ENCODE results near the gene LMBRD1.

Gene LMBRD1

DNA sequence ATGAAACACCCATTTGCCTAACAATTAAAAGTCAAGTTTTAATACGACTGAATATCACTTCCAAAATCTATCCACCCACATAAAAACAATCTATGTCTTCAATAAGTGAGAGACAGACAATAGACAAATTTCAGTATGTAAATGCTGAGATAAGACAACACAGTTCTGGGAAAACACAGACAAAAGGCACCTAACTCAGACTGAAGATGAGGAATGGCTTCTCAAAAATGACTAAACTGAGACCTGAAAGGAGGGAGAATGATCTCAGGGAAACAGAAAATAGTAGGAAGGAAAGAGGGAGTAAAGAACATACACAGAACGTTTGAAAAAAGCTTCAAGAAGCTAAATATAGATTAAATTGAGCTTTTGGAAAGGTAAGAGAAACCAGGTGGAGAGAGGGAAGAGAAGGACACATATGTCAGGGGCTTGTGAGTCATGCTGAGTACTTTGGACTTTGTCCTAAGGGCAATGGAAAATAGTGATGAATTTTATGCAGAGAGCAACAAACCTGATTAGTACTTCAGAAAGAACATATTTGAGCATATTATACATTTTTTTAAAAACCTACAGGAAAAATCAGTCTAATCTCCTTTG is 16.1 kb downstream of the LMBRD1 start:
- TF ChIP-seq HDGF (IDR thresholded peaks at IDR 0.05; ENCODE audit: borderline replicate concordance) (no peak), FOXK2 (IDR thresholded peaks at IDR 0.05) (no peak), ELF4 (IDR thresholded peaks at IDR 0.05) (no peak), ARNT (IDR thresholded peaks at IDR 0.05) (no peak), LEF1 (IDR thresholded peaks at IDR 0.05; ENCODE audit: borderline replicate concordance) (no peak), TARDBP (IDR thresholded peaks at IDR 0.05) (no peak), L3MBTL2 (conservative IDR thresholded peaks at IDR 0.05) (no peak), FOXA1 (IDR thresholded peaks at IDR 0.05) (no peak), NFRKB (IDR thresholded peaks at IDR 0.05) (no peak), ZNF384 (IDR thresholded peaks at IDR 0.05) (no peak), FOXM1 (IDR thresholded peaks at IDR 0.05; ENCODE audit: borderline replicate concordance) (no peak), CTBP1 (IDR thresholded peaks at IDR 0.05; ENCODE audit: borderline replicate concordance) (no peak), BHLHE40 (IDR thresholded peaks at IDR 0.05; ENCODE audit: borderline replicate concordance) (no peak), SUZ12 (IDR thresholded peaks at IDR 0.05) (no peak), SP1 (IDR thresholded peaks at IDR 0.05) (no peak)
- TF ChIP-seq, protein P1, sequence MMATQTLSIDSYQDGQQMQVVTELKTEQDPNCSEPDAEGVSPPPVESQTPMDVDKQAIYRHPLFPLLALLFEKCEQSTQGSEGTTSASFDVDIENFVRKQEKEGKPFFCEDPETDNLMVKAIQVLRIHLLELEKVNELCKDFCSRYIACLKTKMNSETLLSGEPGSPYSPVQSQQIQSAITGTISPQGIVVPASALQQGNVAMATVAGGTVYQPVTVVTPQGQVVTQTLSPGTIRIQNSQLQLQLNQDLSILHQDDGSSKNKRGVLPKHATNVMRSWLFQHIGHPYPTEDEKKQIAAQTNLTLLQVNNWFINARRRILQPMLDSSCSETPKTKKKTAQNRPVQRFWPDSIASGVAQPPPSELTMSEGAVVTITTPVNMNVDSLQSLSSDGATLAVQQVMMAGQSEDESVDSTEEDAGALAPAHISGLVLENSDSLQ (IDR thresholded peaks at IDR 0.05): no peak
- no peak for DNase-seq (ENCODE audit: extremely low spot score)
- ChIA-PET CTCF (no interaction called here), POLR2A (no interaction called here)

DNA sequence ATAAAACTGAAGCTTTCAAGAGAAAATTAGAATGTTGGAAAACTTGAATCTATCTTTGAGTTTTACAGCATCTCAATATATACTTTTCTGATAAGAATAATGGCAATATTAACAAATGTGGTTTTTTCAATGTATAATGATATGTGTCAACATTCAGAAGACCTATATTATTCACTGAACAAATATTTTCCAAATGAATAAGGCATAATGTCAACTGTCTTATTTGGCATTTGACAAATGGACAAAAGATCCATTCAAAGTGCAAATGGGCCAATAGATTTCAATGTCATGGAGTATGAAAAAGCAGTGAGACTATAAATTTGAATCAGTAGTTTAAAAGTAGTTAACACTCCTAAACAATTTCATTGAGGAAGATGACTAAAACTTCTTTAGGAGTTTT is 20.9 kb downstream of the LMBRD1 start:
- no peak for DNase-seq (ENCODE audit: extremely low spot score)
- TF ChIP-seq BHLHE40 (IDR thresholded peaks at IDR 0.05; ENCODE audit: borderline replicate concordance): no peak
- TF ChIP-seq FOXK2 (IDR thresholded peaks at IDR 0.05): no peak
- ChIA-PET CTCF (no interaction called here), POLR2A (no interaction called here)

DNA sequence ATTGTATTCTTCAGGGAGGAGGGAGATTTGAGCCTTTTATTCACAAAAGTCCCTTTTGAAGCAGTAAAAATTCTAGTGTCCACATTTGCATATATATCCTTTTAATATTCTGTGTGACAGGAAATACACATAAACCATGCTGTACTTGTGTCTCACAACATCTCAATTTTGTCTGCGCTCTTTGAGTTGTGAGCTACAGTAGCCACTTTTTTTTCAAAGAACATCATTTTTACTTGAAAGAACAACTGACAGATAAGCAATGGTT is 21.3 kb downstream of the LMBRD1 start:
- CTCF ChIA-PET: interaction anchor here (0.6 kb wide), 1 partner anchor 43 kb away, joined by 4 read pairs; no protein-coding TSS in a partner anchor
- POLR2A ChIA-PET: no interaction called here
- DNase-seq (ENCODE audit: extremely low spot score): no peak
- no peak for TF ChIP-seq LEF1 (IDR thresholded peaks at IDR 0.05; ENCODE audit: borderline replicate concordance)
- no peak for TF ChIP-seq SP1 (IDR thresholded peaks at IDR 0.05)
- no peak for TF ChIP-seq FOXM1 (IDR thresholded peaks at IDR 0.05; ENCODE audit: borderline replicate concordance)
- no peak for TF ChIP-seq HDGF (IDR thresholded peaks at IDR 0.05; ENCODE audit: borderline replicate concordance)
- TF ChIP-seq ELF4 (IDR thresholded peaks at IDR 0.05): no peak

DNA sequence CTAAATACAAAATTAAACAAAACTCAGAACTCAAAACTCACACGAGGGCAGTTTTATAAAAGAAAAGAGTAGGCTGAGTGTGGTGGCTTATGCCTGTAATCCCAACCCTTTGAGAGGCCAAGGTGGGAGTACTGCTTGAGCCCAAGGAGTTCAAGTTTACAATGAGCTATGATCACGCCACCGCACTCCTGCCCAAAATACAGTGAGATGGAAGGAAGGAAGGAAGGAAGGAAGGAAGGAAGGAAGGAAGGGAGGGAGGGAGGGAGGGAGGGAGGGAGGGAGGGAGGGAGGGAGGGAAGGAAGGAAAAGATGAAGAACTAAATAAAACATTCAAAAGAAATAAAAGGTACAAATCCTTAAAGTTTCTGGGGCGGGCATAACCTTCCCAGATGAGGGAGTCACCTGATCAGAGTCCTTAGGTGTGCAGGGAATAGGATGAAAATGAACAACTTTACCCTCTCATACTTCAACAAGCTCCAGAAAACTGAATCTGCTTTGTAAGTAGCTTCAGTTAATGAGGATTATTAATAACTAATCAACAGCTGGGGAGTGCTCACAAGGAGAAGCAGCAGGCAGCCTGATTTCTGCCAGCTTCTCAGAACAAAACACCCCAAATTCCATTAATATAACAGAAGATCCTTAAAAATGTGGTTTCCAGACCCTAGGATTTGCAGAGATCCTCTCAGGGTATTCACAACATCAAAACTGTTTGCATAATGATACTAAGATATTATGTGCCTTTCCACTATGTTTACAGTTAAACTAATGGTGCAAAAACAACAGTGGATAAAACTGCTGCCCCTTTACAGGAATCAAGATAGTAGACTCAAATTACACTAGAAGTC is 21.8 kb downstream of the LMBRD1 start:
- CTCF ChIA-PET: interaction anchor here (0.6 kb wide), 1 partner anchor 44 kb away, joined by 4 read pairs; no protein-coding TSS in a partner anchor
- no peak for DNase-seq (ENCODE audit: extremely low spot score)
- POLR2A ChIA-PET: no interaction called here
- no peak for TF ChIP-seq FOXM1 (IDR thresholded peaks at IDR 0.05; ENCODE audit: borderline replicate concordance)
- TF ChIP-seq ARNT (IDR thresholded peaks at IDR 0.05): no peak
- no peak for TF ChIP-seq CTBP1 (IDR thresholded peaks at IDR 0.05; ENCODE audit: borderline replicate concordance)
- no peak for TF ChIP-seq SUZ12 (IDR thresholded peaks at IDR 0.05)
- no peak for TF ChIP-seq HDGF (IDR thresholded peaks at IDR 0.05; ENCODE audit: borderline replicate concordance)
- no peak for TF ChIP-seq FOXK2 (IDR thresholded peaks at IDR 0.05)
- TF ChIP-seq ZNF384 (IDR thresholded peaks at IDR 0.05): no peak
- no peak for TF ChIP-seq SP1 (IDR thresholded peaks at IDR 0.05)
- no peak for TF ChIP-seq NFRKB (IDR thresholded peaks at IDR 0.05)
- TF ChIP-seq BHLHE40 (IDR thresholded peaks at IDR 0.05; ENCODE audit: borderline replicate concordance): no peak
- TF ChIP-seq TARDBP (IDR thresholded peaks at IDR 0.05): no peak
- no peak for TF ChIP-seq FOXA1 (IDR thresholded peaks at IDR 0.05)
- TF ChIP-seq, protein P1 (IDR thresholded peaks at IDR 0.05): no peak
- TF ChIP-seq L3MBTL2 (conservative IDR thresholded peaks at IDR 0.05): no peak
- TF ChIP-seq LEF1 (IDR thresholded peaks at IDR 0.05; ENCODE audit: borderline replicate concordance): no peak
- no peak for TF ChIP-seq ELF4 (IDR thresholded peaks at IDR 0.05)

DNA sequence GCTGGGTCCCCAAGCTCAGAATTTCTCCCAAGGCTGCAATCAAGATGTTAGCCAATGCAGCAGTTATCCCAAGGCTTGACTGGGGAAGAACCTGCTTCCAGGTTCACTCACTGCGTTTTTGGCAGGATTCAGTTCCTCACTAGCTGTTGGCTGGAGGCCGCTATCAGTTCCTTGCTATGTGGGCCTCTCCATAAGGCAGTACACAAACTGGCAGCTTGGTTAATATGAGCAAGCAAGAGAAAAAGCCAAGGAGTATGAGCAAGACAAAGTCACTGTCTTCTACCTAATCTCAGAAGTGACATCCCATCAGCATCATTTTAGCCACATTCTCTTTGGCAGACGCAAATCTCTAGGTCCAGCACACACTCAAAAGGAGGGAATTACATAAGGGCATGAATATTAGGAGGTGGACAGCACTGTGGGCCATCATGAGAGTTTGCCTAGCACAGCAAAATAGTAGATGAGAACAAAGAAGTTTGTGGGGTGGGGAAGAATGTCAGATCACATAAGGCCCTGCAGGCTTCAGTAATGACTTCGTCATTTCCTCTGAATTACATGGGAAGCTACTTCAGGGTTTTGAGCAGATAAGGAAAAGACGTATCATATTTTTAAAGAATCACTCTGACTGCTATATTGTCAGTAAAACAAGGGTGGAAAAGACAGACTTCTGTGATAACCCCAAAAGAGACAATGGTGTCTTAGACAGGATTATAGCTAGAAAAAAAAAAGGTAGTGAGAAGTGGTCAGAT is 25.5 kb downstream of the LMBRD1 start:
- CTCF ChIA-PET: no interaction called here
- POLR2A ChIA-PET: no interaction called here
- no peak for DNase-seq (ENCODE audit: extremely low spot score)
- TF ChIP-seq LEF1 (IDR thresholded peaks at IDR 0.05; ENCODE audit: borderline replicate concordance): no peak
- no peak for TF ChIP-seq SP1 (IDR thresholded peaks at IDR 0.05)
- no peak for TF ChIP-seq BHLHE40 (IDR thresholded peaks at IDR 0.05; ENCODE audit: borderline replicate concordance)
- TF ChIP-seq HDGF (IDR thresholded peaks at IDR 0.05; ENCODE audit: borderline replicate concordance): no peak
- no peak for TF ChIP-seq L3MBTL2 (conservative IDR thresholded peaks at IDR 0.05)
- TF ChIP-seq ARNT (IDR thresholded peaks at IDR 0.05): no peak

DNA sequence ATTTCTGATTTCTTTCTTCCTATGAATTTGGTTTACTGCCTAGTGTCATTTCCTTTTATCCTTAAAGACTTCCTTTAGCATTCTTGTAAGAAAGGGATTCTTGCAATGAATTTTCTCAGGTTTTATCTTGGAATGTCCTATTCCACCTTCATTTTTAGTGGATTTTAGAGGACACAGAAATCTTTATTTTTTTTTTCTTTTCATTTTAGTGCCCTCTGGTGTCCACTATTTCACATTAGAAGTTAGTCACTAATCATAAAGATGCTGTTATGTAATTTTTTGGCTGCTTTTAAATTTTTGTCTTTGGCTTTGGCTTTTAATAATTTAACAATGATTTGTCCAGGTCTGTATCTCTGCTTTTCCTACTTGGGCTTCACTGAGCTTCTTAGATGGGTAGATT is 28.1 kb downstream of the LMBRD1 start:
- CTCF ChIA-PET: no interaction called here
- no peak for TF ChIP-seq SP1 (IDR thresholded peaks at IDR 0.05)
- TF ChIP-seq ARNT (IDR thresholded peaks at IDR 0.05): no peak
- TF ChIP-seq SUZ12 (IDR thresholded peaks at IDR 0.05): no peak
- no peak for TF ChIP-seq BHLHE40 (IDR thresholded peaks at IDR 0.05; ENCODE audit: borderline replicate concordance)
- TF ChIP-seq FOXA1 (IDR thresholded peaks at IDR 0.05): no peak
- no peak for TF ChIP-seq LEF1 (IDR thresholded peaks at IDR 0.05; ENCODE audit: borderline replicate concordance)
- TF ChIP-seq ELF4 (IDR thresholded peaks at IDR 0.05): no peak
- TF ChIP-seq HDGF (IDR thresholded peaks at IDR 0.05; ENCODE audit: borderline replicate concordance): no peak
- no peak for TF ChIP-seq NFRKB (IDR thresholded peaks at IDR 0.05)
- TF ChIP-seq FOXK2 (IDR thresholded peaks at IDR 0.05): no peak
- no peak for TF ChIP-seq ZNF384 (IDR thresholded peaks at IDR 0.05)
- no peak for TF ChIP-seq L3MBTL2 (conservative IDR thresholded peaks at IDR 0.05)
- TF ChIP-seq, protein P1 (IDR thresholded peaks at IDR 0.05): no peak
- TF ChIP-seq TARDBP (IDR thresholded peaks at IDR 0.05): no peak
- no peak for DNase-seq (ENCODE audit: extremely low spot score)
- POLR2A ChIA-PET: no interaction called here
